Neuronal stem cell (in vitro differentiated cells): ENCODE results near the gene RHOH.

ENCODE experiments used
- DNase-seq: peaks from one replicate; pipeline ENCODE4 v3.0.0-alpha.2; 2013; ENCODE audit warnings: low spot score
- H2AFZ ChIP-seq: one replicate; pipeline ENCODE4 v1.6.1; 2013; ENCODE audit warnings: mild to moderate bottlenecking, low read length, inconsistent platforms
- H2AK5ac ChIP-seq: 2 replicates; pipeline ENCODE4 v1.6.1; 2013; ENCODE audit warnings: low read depth, mild to moderate bottlenecking, inconsistent platforms, low read length, moderate library complexity, mixed read lengths
- H2BK120ac ChIP-seq: 2 replicates; pipeline ENCODE4 v1.6.1; 2013; ENCODE audit warnings: low read depth, mild to moderate bottlenecking, inconsistent platforms, low read length, moderate library complexity, mixed read lengths
- H2BK12ac ChIP-seq: one replicate; pipeline ENCODE4 v1.6.1; 2013; ENCODE audit warnings: low read length, inconsistent platforms
- H2BK15ac ChIP-seq: 2 replicates; pipeline ENCODE4 v1.6.1; 2013; ENCODE audit warnings: mild to moderate bottlenecking, low read length, inconsistent platforms, mixed read lengths
- H2BK5ac ChIP-seq: one replicate; pipeline ENCODE4 v1.6.1; 2013; ENCODE audit warnings: inconsistent platforms, mild to moderate bottlenecking, low read length, moderate library complexity
- H3K14ac ChIP-seq: one replicate; pipeline ENCODE4 v1.6.1; 2013; ENCODE audit warnings: low read length, inconsistent platforms
- H3K18ac ChIP-seq: 2 replicates; pipeline ENCODE4 v1.6.1; 2013; ENCODE audit warnings: low read length, inconsistent platforms
- H3K23ac ChIP-seq: 2 replicates; pipeline ENCODE4 v1.6.1; 2013; ENCODE audit warnings: low read depth, mild to moderate bottlenecking, mixed read lengths, low read length, inconsistent platforms; ENCODE audit not compliant: poor library complexity
- H3K27ac ChIP-seq: replicated peaks from 3 replicates; pipeline ENCODE4 v1.5.1; 2013; ENCODE audit warnings: low read length, inconsistent platforms
- H3K27me3 ChIP-seq, 3 experiments: 2 replicates each; pipeline ENCODE4 v1.6.1; 2013; ENCODE audit warnings: low read length in 3 of 3, mild to moderate bottlenecking in 2 of 3, inconsistent platforms in 1 of 3, low read depth in 1 of 3, mixed read lengths in 1 of 3, moderate library complexity in 1 of 3; ENCODE audit not compliant: control insufficient read depth in 3 of 3, insufficient read depth in 3 of 3
- H3K36me3 ChIP-seq, 2 donors: replicated peaks in 1 of 2; 2 replicates each; pipeline ENCODE4 v1.6.1; 2013; ENCODE audit warnings: low read length in 2 of 2; ENCODE audit not compliant: control insufficient read depth in 2 of 2, insufficient read depth in 2 of 2
- H3K4ac ChIP-seq: 2 replicates; pipeline ENCODE4 v1.6.1; 2013; ENCODE audit warnings: inconsistent platforms, mild to moderate bottlenecking, low read length, moderate library complexity
- H3K4me1 ChIP-seq, 2 donors: 1 replicate in 1 of 2; 2 replicates in 1 of 2; pipeline ENCODE4 v1.6.1; 2013; ENCODE audit warnings: low read length in 2 of 2, low read depth in 1 of 2; ENCODE audit not compliant: control insufficient read depth in 2 of 2, insufficient read depth in 1 of 2
- H3K4me2 ChIP-seq: one replicate; pipeline ENCODE4 v1.6.1; 2013; ENCODE audit warnings: mild to moderate bottlenecking, low read length, inconsistent platforms; ENCODE audit not compliant: insufficient read depth, poor library complexity, severe bottlenecking
- H3K4me3 ChIP-seq, 2 donors: 2 replicates each; pipeline ENCODE4 v1.5.1; 2013; ENCODE audit warnings: low read length in 2 of 2, mild to moderate bottlenecking in 2 of 2, inconsistent platforms in 1 of 2, moderate library complexity in 1 of 2
- H3K79me1 ChIP-seq: one replicate; pipeline ENCODE4 v1.6.1; 2013; ENCODE audit warnings: low read depth, mild to moderate bottlenecking, inconsistent platforms, low read length, moderate library complexity
- H3K9ac ChIP-seq: one replicate; pipeline ENCODE4 v1.6.1; 2013; ENCODE audit warnings: mild to moderate bottlenecking, low read depth, low read length, inconsistent platforms; ENCODE audit not compliant: poor library complexity
- H3K9me3 ChIP-seq, 2 donors: replicated peaks in 1 of 2; 2 replicates each; pipeline versions ENCODE3 to v1.6.1; 2013; ENCODE audit warnings: low read length in 2 of 2, mild to moderate bottlenecking in 2 of 2, inconsistent platforms in 1 of 2, low read depth in 1 of 2, mixed read lengths in 1 of 2, moderate library complexity in 1 of 2; ENCODE audit not compliant: control insufficient read depth in 2 of 2, insufficient read depth in 1 of 2
- H4K8ac ChIP-seq: one replicate; pipeline ENCODE4 v1.6.1; 2013; ENCODE audit warnings: low read depth, mild to moderate bottlenecking, inconsistent platforms, low read length, moderate library complexity
- H4K91ac ChIP-seq: one replicate; pipeline ENCODE4 v1.6.1; 2013; ENCODE audit warnings: low read length, low read depth, mild to moderate bottlenecking, inconsistent platforms; ENCODE audit not compliant: poor library complexity
- WGBS, 2 donors: extraction: QIAGEN DNeasy Blood & Tissue Kit; methylation state at CpG; one replicate each; pipeline ENCODE4 v1.1.7; 2013; ENCODE audit warnings: missing lambda C conversion rate in 2 of 2, mixed read lengths in 1 of 2; ENCODE audit not compliant: insufficient read length in 2 of 2, insufficient replicate concordance in 1 of 2; ENCODE audit errors: extremely low coverage in 2 of 2; 5-methylcytosine and 5-hydroxymethylcytosine counted together

The RHOH gene

GRCh38 chr4:40246011-40246900 is 49.4 kb downstream of the RHOH start:
- H2AFZ ChIP-seq: no peak overlapping the region
- no peak overlapping the region for H4K8ac ChIP-seq
- H3K9me3 ChIP-seq: peaks cover 2 to 3% of the 10 kb centered on the region in 2 donors
- H3K14ac ChIP-seq: no peak overlapping the region
- no peak overlapping the region for H2BK120ac ChIP-seq
- H2BK5ac ChIP-seq: no peak overlapping the region
- WGBS, 2 donors: no CpG with 5 or more reads among the region's 9 CpGs
- H3K4ac ChIP-seq: no peak overlapping the region
- no peak overlapping the region for H3K9ac ChIP-seq
- H3K4me1 ChIP-seq: peaks cover 0 to 7% of the 10 kb centered on the region in 2 donors
- H3K4me2 ChIP-seq: no peak overlapping the region
- H3K27me3 ChIP-seq: no peaks in the 10 kb centered on the region
- peaks cover 2 to 10% of the 10 kb centered on the region in 2 donors for H3K36me3 ChIP-seq
- H3K79me1 ChIP-seq: no peaks in the 10 kb centered on the region
- no peak overlapping the region for H3K4me3 ChIP-seq
- H3K23ac ChIP-seq: no peak overlapping the region
- no peak overlapping the region for H2BK12ac ChIP-seq
- DNase-seq: no peak
- no peak overlapping the region for H3K27ac ChIP-seq
- no peak overlapping the region for H4K91ac ChIP-seq
- H3K18ac ChIP-seq: no peak overlapping the region
- no peak overlapping the region for H2AK5ac ChIP-seq
- no peak overlapping the region for H2BK15ac ChIP-seq

- no peak overlapping the region for H2AFZ ChIP-seq
- no peak overlapping the region for H3K4me3 ChIP-seq
- H3K9ac ChIP-seq: no peak overlapping the region
- H2BK5ac ChIP-seq: no peak overlapping the region
- no peak overlapping the region for H3K4ac ChIP-seq
- H2BK15ac ChIP-seq: no peak overlapping the region
- peaks cover 2 to 3% of the 10 kb centered on the region in 2 donors for H3K9me3 ChIP-seq
- no peak overlapping the region for H2BK120ac ChIP-seq
- DNase-seq: no peak
- no peak overlapping the region for H3K14ac ChIP-seq
- no CpG with 5 or more reads among the region's 2 CpGs for WGBS, 2 donors
- H3K4me1 ChIP-seq: peaks cover 0 to 7% of the 10 kb centered on the region in 2 donors
- H2AK5ac ChIP-seq: no peak overlapping the region
- H3K36me3 ChIP-seq: peaks cover 2 to 10% of the 10 kb centered on the region in 2 donors
- H4K8ac ChIP-seq: no peak overlapping the region
- no peak overlapping the region for H3K23ac ChIP-seq
- H3K27ac ChIP-seq: no peak overlapping the region
- H2BK12ac ChIP-seq: no peak overlapping the region
- H3K18ac ChIP-seq: no peak overlapping the region
- H3K27me3 ChIP-seq: no peaks in the 10 kb centered on the region
- H4K91ac ChIP-seq: no peak overlapping the region
- H3K4me2 ChIP-seq: no peak overlapping the region
- H3K79me1 ChIP-seq: no peaks in the 10 kb centered on the region
These were observed 50.1 kb downstream of the RHOH start for GRCh38 chr4:40246938-40247337.

- no peaks in the 10 kb centered on the region for H3K27me3 ChIP-seq
- no peak overlapping the region for H3K9ac ChIP-seq
- H2BK12ac ChIP-seq: no peak overlapping the region
- H3K79me1 ChIP-seq: no peaks in the 10 kb centered on the region
- H2AFZ ChIP-seq: no peak overlapping the region
- no peak overlapping the region for H3K27ac ChIP-seq
- DNase-seq: no peak
- no peak overlapping the region for H2BK120ac ChIP-seq
- H3K14ac ChIP-seq: no peak overlapping the region
- H3K9me3 ChIP-seq: peaks cover 2 to 3% of the 10 kb centered on the region in 2 donors
- no peak overlapping the region for H3K18ac ChIP-seq
- WGBS, 2 donors: no CpG with 5 or more reads among the region's 4 CpGs
- no peak overlapping the region for H4K91ac ChIP-seq
- H2AK5ac ChIP-seq: no peak overlapping the region
- no peak overlapping the region for H4K8ac ChIP-seq
- H3K23ac ChIP-seq: no peak overlapping the region
- H3K36me3 ChIP-seq: peaks cover 2 to 10% of the 10 kb centered on the region in 2 donors
- no peak overlapping the region for H2BK15ac ChIP-seq
- peaks cover 0 to 7% of the 10 kb centered on the region in 2 donors for H3K4me1 ChIP-seq
- no peak overlapping the region for H3K4me3 ChIP-seq
- H2BK5ac ChIP-seq: no peak overlapping the region
- H3K4me2 ChIP-seq: no peak overlapping the region
- no peak overlapping the region for H3K4ac ChIP-seq
These were observed 50.5 kb downstream of the RHOH start for GRCh38 chr4:40247350-40247749.

- DNase-seq: no peak
- WGBS, 2 donors: no CpG with 5 or more reads among the region's 2 CpGs
- Histone ChIP-seq H2BK120ac (no peak overlapping the region), H3K18ac (no peak overlapping the region), H3K14ac (no peak overlapping the region), H3K9me3 (peaks cover 0 to 3% of the 10 kb centered on the region in 2 donors), H4K91ac (no peak overlapping the region), H3K36me3 (no peaks in the 10 kb centered on the region), H3K27me3 (no peaks in the 10 kb centered on the region), H3K79me1 (no peaks in the 10 kb centered on the region), H3K23ac (no peak overlapping the region), H2BK12ac (no peak overlapping the region), H3K9ac (no peak overlapping the region), H2AFZ (no peak overlapping the region), H3K27ac (no peak overlapping the region), H3K4me3 (no peak overlapping the region), H2BK5ac (no peak overlapping the region), H2AK5ac (no peak overlapping the region), H3K4me1 (peaks cover 6 to 8% of the 10 kb centered on the region in 2 donors), H4K8ac (no peak overlapping the region), H3K4me2 (no peak overlapping the region), H2BK15ac (no peak overlapping the region), H3K4ac (no peak overlapping the region)
These were observed 54.5 kb downstream of the RHOH start for GRCh38 chr4:40251366-40251765.
